Neural cell (in vitro differentiated cells): Measurements from ENCODE around the gene ANTXR1.

ENCODE experiments used
- EP300 ChIP-seq: fragments of 450-650 bp; conservative IDR thresholded peaks from 2 replicates; pipeline ENCODE4 v1.6.1; 2014; ENCODE audit warnings: antibody characterized with exemption, mild to moderate bottlenecking, moderate library complexity; ENCODE audit not compliant: poor library complexity, severe bottlenecking
- EZH2 ChIP-seq: fragments of 200-600, 300-800 bp; shearing (Covaris generic), sonication (generic); IDR thresholded peaks from 2 replicates; pipeline ENCODE4 v1.6.1; 2014; ENCODE audit warnings: antibody characterized with exemption, low read length, borderline replicate concordance, mild to moderate bottlenecking; ENCODE audit not compliant: insufficient read depth, poor library complexity, severe bottlenecking
- MXI1 ChIP-seq: fragments of 450-650 bp; conservative IDR thresholded peaks from 2 replicates; pipeline ENCODE4 v1.6.1; 2014; ENCODE audit warnings: antibody characterized with exemption, mild to moderate bottlenecking; ENCODE audit not compliant: poor library complexity, severe bottlenecking
- POLR2AphosphoS5 ChIP-seq: IDR thresholded peaks from 2 replicates; pipeline ENCODE4 v1.6.1; 2012
- RAD21 ChIP-seq: fragments of 450-650 bp; conservative IDR thresholded peaks from 2 replicates; pipeline ENCODE4 v1.6.1; 2014; ENCODE audit warnings: antibody characterized with exemption, mild to moderate bottlenecking, moderate library complexity
- SMC3 ChIP-seq: fragments of 450-650 bp; conservative IDR thresholded peaks from 2 replicates; pipeline ENCODE4 v1.6.1; 2014; ENCODE audit warnings: antibody characterized with exemption, mild to moderate bottlenecking, moderate library complexity; ENCODE audit not compliant: poor library complexity
- TAF1 ChIP-seq: IDR thresholded peaks from 2 replicates; pipeline ENCODE4 v1.6.1; 2012; ENCODE audit warnings: low read depth
- TF ChIP-seq, protein P1 (sequence below): fragments of 450-650 bp; IDR thresholded peaks from 2 replicates; pipeline ENCODE4 v1.5.1; 2014; ENCODE audit warnings: antibody characterized with exemption, mild to moderate bottlenecking, moderate library complexity; ENCODE audit not compliant: poor library complexity, severe bottlenecking
- TF ChIP-seq, protein P2 (sequence below): IDR thresholded peaks from 2 replicates; pipeline ENCODE4 v1.6.1; 2012; ENCODE audit warnings: borderline replicate concordance

DNA sequence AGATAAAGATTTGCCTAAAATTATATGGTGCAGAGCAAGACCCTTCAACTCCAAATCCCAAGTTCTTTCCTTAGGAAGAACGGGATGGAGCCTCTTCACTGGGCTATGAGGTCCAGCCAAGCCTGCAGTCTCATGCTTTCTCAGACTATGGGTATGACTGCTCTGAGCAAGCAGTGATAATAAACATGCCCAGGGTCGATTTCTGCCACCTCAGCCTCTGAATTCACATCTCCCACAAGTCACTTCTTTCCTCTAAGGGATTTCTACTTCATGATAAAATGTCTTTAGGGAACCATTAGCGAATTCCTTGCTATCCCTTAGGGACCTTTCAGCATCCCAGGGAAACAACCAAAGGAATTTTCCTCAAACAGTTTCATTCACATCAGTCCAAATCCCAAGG is 279.3 kb downstream of the ANTXR1 start:
- TF ChIP-seq EZH2 (no peak), POLR2AphosphoS5 (no peak), SMC3 (no peak), RAD21 (no peak), MXI1 (no peak), EP300 (no peak), TAF1 (no peak)
- TF ChIP-seq, protein P1, sequence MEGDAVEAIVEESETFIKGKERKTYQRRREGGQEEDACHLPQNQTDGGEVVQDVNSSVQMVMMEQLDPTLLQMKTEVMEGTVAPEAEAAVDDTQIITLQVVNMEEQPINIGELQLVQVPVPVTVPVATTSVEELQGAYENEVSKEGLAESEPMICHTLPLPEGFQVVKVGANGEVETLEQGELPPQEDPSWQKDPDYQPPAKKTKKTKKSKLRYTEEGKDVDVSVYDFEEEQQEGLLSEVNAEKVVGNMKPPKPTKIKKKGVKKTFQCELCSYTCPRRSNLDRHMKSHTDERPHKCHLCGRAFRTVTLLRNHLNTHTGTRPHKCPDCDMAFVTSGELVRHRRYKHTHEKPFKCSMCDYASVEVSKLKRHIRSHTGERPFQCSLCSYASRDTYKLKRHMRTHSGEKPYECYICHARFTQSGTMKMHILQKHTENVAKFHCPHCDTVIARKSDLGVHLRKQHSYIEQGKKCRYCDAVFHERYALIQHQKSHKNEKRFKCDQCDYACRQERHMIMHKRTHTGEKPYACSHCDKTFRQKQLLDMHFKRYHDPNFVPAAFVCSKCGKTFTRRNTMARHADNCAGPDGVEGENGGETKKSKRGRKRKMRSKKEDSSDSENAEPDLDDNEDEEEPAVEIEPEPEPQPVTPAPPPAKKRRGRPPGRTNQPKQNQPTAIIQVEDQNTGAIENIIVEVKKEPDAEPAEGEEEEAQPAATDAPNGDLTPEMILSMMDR: no peak
- TF ChIP-seq, protein P2, sequence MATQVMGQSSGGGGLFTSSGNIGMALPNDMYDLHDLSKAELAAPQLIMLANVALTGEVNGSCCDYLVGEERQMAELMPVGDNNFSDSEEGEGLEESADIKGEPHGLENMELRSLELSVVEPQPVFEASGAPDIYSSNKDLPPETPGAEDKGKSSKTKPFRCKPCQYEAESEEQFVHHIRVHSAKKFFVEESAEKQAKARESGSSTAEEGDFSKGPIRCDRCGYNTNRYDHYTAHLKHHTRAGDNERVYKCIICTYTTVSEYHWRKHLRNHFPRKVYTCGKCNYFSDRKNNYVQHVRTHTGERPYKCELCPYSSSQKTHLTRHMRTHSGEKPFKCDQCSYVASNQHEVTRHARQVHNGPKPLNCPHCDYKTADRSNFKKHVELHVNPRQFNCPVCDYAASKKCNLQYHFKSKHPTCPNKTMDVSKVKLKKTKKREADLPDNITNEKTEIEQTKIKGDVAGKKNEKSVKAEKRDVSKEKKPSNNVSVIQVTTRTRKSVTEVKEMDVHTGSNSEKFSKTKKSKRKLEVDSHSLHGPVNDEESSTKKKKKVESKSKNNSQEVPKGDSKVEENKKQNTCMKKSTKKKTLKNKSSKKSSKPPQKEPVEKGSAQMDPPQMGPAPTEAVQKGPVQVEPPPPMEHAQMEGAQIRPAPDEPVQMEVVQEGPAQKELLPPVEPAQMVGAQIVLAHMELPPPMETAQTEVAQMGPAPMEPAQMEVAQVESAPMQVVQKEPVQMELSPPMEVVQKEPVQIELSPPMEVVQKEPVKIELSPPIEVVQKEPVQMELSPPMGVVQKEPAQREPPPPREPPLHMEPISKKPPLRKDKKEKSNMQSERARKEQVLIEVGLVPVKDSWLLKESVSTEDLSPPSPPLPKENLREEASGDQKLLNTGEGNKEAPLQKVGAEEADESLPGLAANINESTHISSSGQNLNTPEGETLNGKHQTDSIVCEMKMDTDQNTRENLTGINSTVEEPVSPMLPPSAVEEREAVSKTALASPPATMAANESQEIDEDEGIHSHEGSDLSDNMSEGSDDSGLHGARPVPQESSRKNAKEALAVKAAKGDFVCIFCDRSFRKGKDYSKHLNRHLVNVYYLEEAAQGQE: no peak
